Lower lobe of right lung (tissue), 2 donors: ENCODE results near the gene XPNPEP1. TPM values are rescaled to one million over a fixed set of nuclear protein-coding genes. Genes with fewer than 3 reads are reported as not detected.

ENCODE experiments used
- ATAC-seq, 2 donors: fragments of 200-7000 bp; cut with Tn5 transposase; one replicate each; pipeline ENCODE4 v1.9.1; 2020 to 2022; ENCODE audit warnings: mild to moderate bottlenecking in 2 of 2, moderate library complexity in 2 of 2
- DNase-seq: peaks from one replicate; pipeline ENCODE4 v3.0.0-alpha.2; 2020
- H3K27ac ChIP-seq: fragments of 200-600 bp; one replicate; pipeline ENCODE4 v1.8.0; 2022
- H3K27me3 ChIP-seq: fragments of 200-600 bp; one replicate; pipeline ENCODE4 v1.8.0; 2022; ENCODE audit warnings: low read depth
- H3K36me3 ChIP-seq: fragments of 200-600 bp; one replicate; pipeline ENCODE4 v1.8.0; 2022; ENCODE audit warnings: mild to moderate bottlenecking
- H3K4me1 ChIP-seq: fragments of 200-600 bp; one replicate; pipeline ENCODE4 v1.8.0; 2022
- H3K4me3 ChIP-seq: fragments of 200-600 bp; one replicate; pipeline ENCODE4 v1.8.0; 2022; ENCODE audit warnings: mild to moderate bottlenecking
- H3K9me3 ChIP-seq: fragments of 200-600 bp; one replicate; pipeline ENCODE4 v1.8.0; 2022
- CTCF ChIP-seq: fragments of 200-600 bp; IDR thresholded peaks from one replicate; pipeline ENCODE4 v1.8.0; 2022; ENCODE audit warnings: antibody characterized with exemption, mild to moderate bottlenecking
- intact Hi-C: fragments of 100-400 bp; cut with DNase I; formaldehyde crosslinking; loops from one replicate; pipeline ENCODE4 v1.11.0; 2022
- total RNA-seq: library from RNA; stranded (reverse); fragmentation: NEBNext Ultra II Directional; extraction: Animal tissue kit (Norgen Biotek cat#: 25700); gene quantifications from one replicate; pipeline ENCODE4 v1.2.1, GENCODE V29; 2021
- donor health status: DM: no; HTN: yes; CAD: no; lungs with severe emphysema.

Gene XPNPEP1
- total RNA-seq, 1 donor from 2014 or later: 52.1 TPM

DNA sequence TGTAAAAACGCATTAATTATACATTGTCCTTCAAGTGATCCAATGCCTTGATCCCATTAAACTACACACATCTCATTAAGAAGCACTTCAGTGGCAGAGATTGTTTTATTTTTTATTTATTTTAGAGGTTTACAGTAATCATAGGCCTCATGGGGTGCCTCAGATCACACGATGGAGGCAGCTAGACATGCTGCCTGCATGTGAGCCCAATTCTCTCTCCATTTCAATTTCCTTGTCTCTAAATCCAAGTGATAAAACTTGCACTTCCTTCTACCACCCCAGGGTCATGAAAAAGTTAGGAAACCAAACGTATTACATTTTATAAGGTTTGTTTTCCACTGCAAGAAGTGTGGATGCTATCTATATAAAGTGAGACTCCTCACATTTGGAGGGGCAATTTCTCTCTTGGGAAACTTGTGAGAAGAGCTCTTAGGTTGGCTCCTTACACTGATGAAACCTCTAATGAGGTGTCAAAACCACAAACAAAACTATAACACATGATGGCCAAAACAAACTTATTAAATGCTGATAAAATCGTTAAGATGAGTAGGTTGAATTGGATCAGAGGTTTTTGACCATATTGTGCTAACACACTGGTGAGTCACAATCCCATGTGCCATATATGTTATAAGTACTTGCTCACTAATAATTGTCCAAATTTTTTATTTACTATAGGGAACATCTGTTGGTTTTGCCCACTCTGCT lies 22.3 kb upstream of the XPNPEP1 start:
- DNase-seq: no peak
- Histone ChIP-seq H3K9me3 (no peaks in the 10 kb centered on the region), H3K36me3 (no peaks in the 10 kb centered on the region), H3K4me3 (no peak overlapping the region), H3K4me1 (peaks cover 5% of the 10 kb centered on the region), H3K27ac (no peak overlapping the region), H3K27me3 (no peaks in the 10 kb centered on the region)
- no peak for TF ChIP-seq CTCF
- no peak for ATAC-seq
- intact Hi-C loops: no loop called here

- Histone ChIP-seq H3K27ac (no peak overlapping the region), H3K36me3 (no peaks in the 10 kb centered on the region), H3K4me1 (peaks cover 5% of the 10 kb centered on the region), H3K9me3 (no peaks in the 10 kb centered on the region), H3K27me3 (no peaks in the 10 kb centered on the region), H3K4me3 (no peak overlapping the region)
- no peak for DNase-seq
- TF ChIP-seq CTCF: no peak
- intact Hi-C loops: no loop called here
- ATAC-seq: no peak
Measured at GRCh38 chr10:109944613-109945012, 21.3 kb upstream of the XPNPEP1 start.

DNA sequence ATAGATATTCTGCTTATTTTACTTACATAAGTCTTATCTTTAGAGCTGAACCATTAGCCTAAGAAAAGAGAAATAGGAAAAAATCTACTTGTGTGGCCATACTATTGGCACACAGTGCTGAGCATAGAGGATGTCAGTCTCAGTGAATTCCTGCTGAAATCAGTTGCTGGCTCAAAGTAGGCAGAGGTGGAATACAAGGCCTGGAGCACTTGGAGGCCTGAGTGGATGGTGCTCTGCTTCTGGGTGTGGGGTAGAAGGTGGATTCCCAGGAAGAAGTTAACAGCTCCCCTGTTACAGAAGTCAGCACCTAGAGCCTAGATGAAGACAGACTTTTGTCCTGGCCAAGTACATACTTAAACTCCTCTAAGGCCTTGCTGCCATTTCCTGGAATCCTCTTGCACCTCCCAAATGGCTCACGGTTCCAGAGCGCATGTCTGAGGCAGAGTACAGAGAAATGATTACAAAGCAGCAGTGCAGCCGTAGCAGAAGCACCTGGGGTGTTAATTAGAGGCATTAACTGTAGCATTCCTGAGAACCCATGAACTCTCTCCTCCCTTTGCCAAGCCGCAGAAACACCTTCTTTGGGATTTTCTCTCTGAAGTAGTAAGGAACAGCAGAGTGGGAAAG lies 18.0 kb upstream of the XPNPEP1 start:
- no peaks in the 10 kb centered on the region for H3K36me3 ChIP-seq
- H3K4me1 ChIP-seq: no peaks in the 10 kb centered on the region
- no peak overlapping the region for H3K27ac ChIP-seq
- TF ChIP-seq CTCF: no peak
- ATAC-seq (peak; percentile 27 to 37), DNase-seq (no peak)
- intact Hi-C loops: no loop called here
- no peaks in the 10 kb centered on the region for H3K9me3 ChIP-seq
- no peak overlapping the region for H3K4me3 ChIP-seq
- H3K27me3 ChIP-seq: no peaks in the 10 kb centered on the region

DNA sequence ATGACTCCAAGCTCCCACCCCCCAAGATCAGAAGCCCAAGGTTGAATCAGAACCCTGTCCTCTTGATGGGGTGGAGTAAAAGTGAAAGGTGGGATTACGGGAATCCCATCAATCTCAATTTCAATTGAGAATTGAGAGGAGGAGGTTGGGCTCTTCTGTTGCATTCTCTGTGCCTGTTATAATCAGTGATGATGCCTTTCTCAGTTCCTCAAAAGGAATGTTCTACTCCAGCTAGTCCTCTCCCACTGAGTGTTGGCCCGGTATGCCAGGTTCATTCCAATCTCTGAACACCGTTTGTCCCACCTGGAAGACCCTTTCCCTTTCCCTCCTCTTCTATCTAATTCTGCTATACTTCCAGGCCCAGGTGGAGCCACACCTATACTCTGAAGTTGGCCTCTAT lies 17.2 kb upstream of the XPNPEP1 start:
- no peak for DNase-seq
- ATAC-seq: no peak
- TF ChIP-seq CTCF: no peak
- Histone ChIP-seq H3K9me3 (no peaks in the 10 kb centered on the region), H3K36me3 (no peaks in the 10 kb centered on the region), H3K4me1 (peaks cover 3% of the 10 kb centered on the region), H3K27me3 (no peaks in the 10 kb centered on the region), H3K4me3 (no peak overlapping the region), H3K27ac (no peak overlapping the region)
- intact Hi-C loops: no loop called here

GRCh38 chr10:109940117-109940516 lies 16.8 kb upstream of the XPNPEP1 start:
- no peaks in the 10 kb centered on the region for H3K9me3 ChIP-seq
- no peak overlapping the region for H3K27ac ChIP-seq
- intact Hi-C loops: no loop called here
- H3K4me3 ChIP-seq: no peak overlapping the region
- peaks cover 8% of the 10 kb centered on the region for H3K4me1 ChIP-seq
- no peaks in the 10 kb centered on the region for H3K27me3 ChIP-seq
- ATAC-seq: no peak
- no peaks in the 10 kb centered on the region for H3K36me3 ChIP-seq
- no peak for TF ChIP-seq CTCF
- no peak for DNase-seq
